Activated naive CD8-positive, alpha-beta T cell (primary cell): Measurements from ENCODE around the gene ZNF648.
"Not testable (repeated sequence)": the region's sequence is repeated elsewhere in the genome, so short reads cannot be mapped to it uniquely, and the experiment has no call there.

ENCODE experiments used
- H3K27ac Mint-ChIP-seq: one replicate; pipeline ENCODE4 v1.8.0; 2021; ENCODE audit warnings: mixed read lengths
- H3K27me3 Mint-ChIP-seq: one replicate; pipeline ENCODE4 v1.8.0; 2021; ENCODE audit warnings: mixed read lengths
- H3K36me3 Mint-ChIP-seq: one replicate; pipeline ENCODE4 v1.8.0; 2021; ENCODE audit warnings: mixed read lengths
- H3K4me1 Mint-ChIP-seq: one replicate; pipeline ENCODE4 v1.8.0; 2021; ENCODE audit warnings: low read depth, mixed read lengths
- H3K4me3 Mint-ChIP-seq: one replicate; pipeline ENCODE4 v1.8.0; 2021; ENCODE audit warnings: mild to moderate bottlenecking, mixed read lengths
- H3K9me3 Mint-ChIP-seq: one replicate; pipeline ENCODE4 v1.8.0; 2021; ENCODE audit warnings: low read depth, mixed read lengths

Gene ZNF648

GRCh38 chr1:182015360-182015759 is 46.2 kb downstream of the ZNF648 start:
- H3K27me3 Mint-ChIP-seq, result peaks cover 10% of the 10 kb centered on the region
- H3K9me3 Mint-ChIP-seq, result peaks cover 4% of the 10 kb centered on the region
- H3K4me1 Mint-ChIP-seq, result no peaks in the 10 kb centered on the region
- H3K4me3 Mint-ChIP-seq, result no peak overlapping the region
- H3K36me3 Mint-ChIP-seq, result peaks cover 2% of the 10 kb centered on the region
- H3K27ac Mint-ChIP-seq, result no peak overlapping the region

GRCh38 chr1:182010800-182011370 is 50.6 kb downstream of the ZNF648 start:
- H3K36me3 Mint-ChIP-seq, result peaks cover 16% of the 10 kb centered on the region
- H3K9me3 Mint-ChIP-seq, result peaks cover 15% of the 10 kb centered on the region
- not testable (repeated sequence) for H3K4me3 Mint-ChIP-seq, H3K4me1 Mint-ChIP-seq, H3K27ac Mint-ChIP-seq
- H3K27me3 Mint-ChIP-seq, result peaks cover 15% of the 10 kb centered on the region

- H3K9me3 Mint-ChIP-seq, result peaks cover 12% of the 10 kb centered on the region
- not testable (repeated sequence) for H3K27me3 Mint-ChIP-seq, H3K4me3 Mint-ChIP-seq, H3K4me1 Mint-ChIP-seq, H3K27ac Mint-ChIP-seq
- peaks cover 14% of the 10 kb centered on the region for H3K36me3 Mint-ChIP-seq
Observed at GRCh38 chr1:182005398-182005797, 56.1 kb downstream of the ZNF648 start.

GRCh38 chr1:182004601-182005000 is 56.9 kb downstream of the ZNF648 start:
- Mint-ChIP-seq H3K27ac (no peak overlapping the region), H3K4me1 (no peaks in the 10 kb centered on the region), H3K27me3 (peaks cover 11% of the 10 kb centered on the region), H3K36me3 (peaks cover 14% of the 10 kb centered on the region), H3K9me3 (peaks cover 12% of the 10 kb centered on the region), H3K4me3 (no peak overlapping the region)
